ENCODE data around the gene DHRS11.

The DHRS11 gene

GRCh38 chr17:36566081-36566480 lies 25.6 kb upstream of the DHRS11 start:
- Histone ChIP-seq H3K36me3 (ENCODE audit: control insufficient read depth, insufficient read depth, low read length) (peaks cover 9% of the 10 kb centered on the region), H3K4me3 (ENCODE audit: low read length) (no peak overlapping the region), H3K27me3 (ENCODE audit: control insufficient read depth, insufficient read depth, low read length) (no peaks in the 10 kb centered on the region), H3K9ac (ENCODE audit: low read length) (no peak overlapping the region), H3K4me1 (ENCODE audit: control insufficient read depth, insufficient read depth, low read length) (no peaks in the 10 kb centered on the region), H3K9me3 (ENCODE audit: control insufficient read depth, low read length) (no peaks in the 10 kb centered on the region)

- no peaks in the 10 kb centered on the region for H3K27me3 ChIP-seq (ENCODE audit: control insufficient read depth, insufficient read depth, low read length)
- no peak overlapping the region for H3K9ac ChIP-seq (ENCODE audit: low read length)
- H3K4me1 ChIP-seq (ENCODE audit: control insufficient read depth, insufficient read depth, low read length), result no peaks in the 10 kb centered on the region
- peaks cover 6% of the 10 kb centered on the region for H3K36me3 ChIP-seq (ENCODE audit: control insufficient read depth, insufficient read depth, low read length)
- H3K9me3 ChIP-seq (ENCODE audit: control insufficient read depth, low read length), result no peaks in the 10 kb centered on the region
- no peak overlapping the region for H3K4me3 ChIP-seq (ENCODE audit: low read length)
Measured at GRCh38 chr17:36575028-36575427, 16.7 kb upstream of the DHRS11 start.

GRCh38 chr17:36576793-36577192 lies 14.9 kb upstream of the DHRS11 start:
- H3K36me3 ChIP-seq (ENCODE audit: control insufficient read depth, insufficient read depth, low read length), result peaks cover 6% of the 10 kb centered on the region
- no peaks in the 10 kb centered on the region for H3K9me3 ChIP-seq (ENCODE audit: control insufficient read depth, low read length)
- H3K9ac ChIP-seq (ENCODE audit: low read length), result no peak overlapping the region
- H3K27me3 ChIP-seq (ENCODE audit: control insufficient read depth, insufficient read depth, low read length), result no peaks in the 10 kb centered on the region
- no peak overlapping the region for H3K4me3 ChIP-seq (ENCODE audit: low read length)
- H3K4me1 ChIP-seq (ENCODE audit: control insufficient read depth, insufficient read depth, low read length), result no peaks in the 10 kb centered on the region

- Histone ChIP-seq H3K36me3 (ENCODE audit: control insufficient read depth, insufficient read depth, low read length) (peaks cover 6% of the 10 kb centered on the region), H3K9ac (ENCODE audit: low read length) (no peak overlapping the region)
Measured at GRCh38 chr17:36578671-36579070, 13.0 kb upstream of the DHRS11 start.

GRCh38 chr17:36583787-36584186 lies 7.9 kb upstream of the DHRS11 start:
- Histone ChIP-seq H3K9me3 (ENCODE audit: control insufficient read depth, low read length) (no peaks in the 10 kb centered on the region), H3K9ac (ENCODE audit: low read length) (no peak overlapping the region), H3K4me3 (ENCODE audit: low read length) (no peak overlapping the region), H3K4me1 (ENCODE audit: control insufficient read depth, insufficient read depth, low read length) (no peaks in the 10 kb centered on the region), H3K27me3 (ENCODE audit: control insufficient read depth, insufficient read depth, low read length) (no peaks in the 10 kb centered on the region), H3K36me3 (ENCODE audit: control insufficient read depth, insufficient read depth, low read length) (peaks cover 6% of the 10 kb centered on the region)

More at GRCh38 chr17:36578671-36579070, 13.0 kb upstream of the DHRS11 start:
- no peaks in the 10 kb centered on the region for H3K27me3 ChIP-seq (ENCODE audit: control insufficient read depth, insufficient read depth, low read length)
- H3K4me1 ChIP-seq (ENCODE audit: control insufficient read depth, insufficient read depth, low read length), result no peaks in the 10 kb centered on the region
- no peak overlapping the region for H3K4me3 ChIP-seq (ENCODE audit: low read length)
- no peaks in the 10 kb centered on the region for H3K9me3 ChIP-seq (ENCODE audit: control insufficient read depth, low read length)

- Histone ChIP-seq H3K4me1 (ENCODE audit: control insufficient read depth, insufficient read depth, low read length) (peaks cover 4% of the 10 kb centered on the region), H3K27me3 (ENCODE audit: control insufficient read depth, insufficient read depth, low read length) (no peaks in the 10 kb centered on the region), H3K9me3 (ENCODE audit: control insufficient read depth, low read length) (no peaks in the 10 kb centered on the region), H3K9ac (ENCODE audit: low read length) (no peak overlapping the region), H3K36me3 (ENCODE audit: control insufficient read depth, insufficient read depth, low read length) (no peaks in the 10 kb centered on the region), H3K4me3 (ENCODE audit: low read length) (no peak overlapping the region)
Measured at GRCh38 chr17:36586138-36586537, 5.5 kb upstream of the DHRS11 start.

GRCh38 chr17:36590082-36590481 lies 1.6 kb upstream of the DHRS11 start:
- Histone ChIP-seq H3K27me3 (ENCODE audit: control insufficient read depth, insufficient read depth, low read length) (no peaks in the 10 kb centered on the region), H3K9me3 (ENCODE audit: control insufficient read depth, low read length) (no peaks in the 10 kb centered on the region), H3K4me3 (ENCODE audit: low read length) (no peak overlapping the region), H3K9ac (ENCODE audit: low read length) (no peak overlapping the region), H3K36me3 (ENCODE audit: control insufficient read depth, insufficient read depth, low read length) (no peaks in the 10 kb centered on the region), H3K4me1 (ENCODE audit: control insufficient read depth, insufficient read depth, low read length) (peaks cover 28% of the 10 kb centered on the region)

GRCh38 chr17:36592316-36592715 lies 637 bp downstream of the DHRS11 start:
- H3K36me3 ChIP-seq (ENCODE audit: control insufficient read depth, insufficient read depth, low read length), result no peaks in the 10 kb centered on the region
- H3K27me3 ChIP-seq (ENCODE audit: control insufficient read depth, insufficient read depth, low read length), result no peaks in the 10 kb centered on the region
- peak overlapping the region; percentile 67 for H3K9ac ChIP-seq (ENCODE audit: low read length)
- peaks cover 39% of the 10 kb centered on the region for H3K4me1 ChIP-seq (ENCODE audit: control insufficient read depth, insufficient read depth, low read length)
- H3K9me3 ChIP-seq (ENCODE audit: control insufficient read depth, low read length), result no peaks in the 10 kb centered on the region
- peak overlapping the region; percentile 48 for H3K4me3 ChIP-seq (ENCODE audit: low read length)

- H3K27me3 ChIP-seq (ENCODE audit: control insufficient read depth, insufficient read depth, low read length), result no peaks in the 10 kb centered on the region
- H3K9me3 ChIP-seq (ENCODE audit: control insufficient read depth, low read length), result no peaks in the 10 kb centered on the region
- H3K4me1 ChIP-seq (ENCODE audit: control insufficient read depth, insufficient read depth, low read length), result peaks cover 44% of the 10 kb centered on the region
- H3K9ac ChIP-seq (ENCODE audit: low read length), result peak overlapping the region; percentile 67
- H3K4me3 ChIP-seq (ENCODE audit: low read length), result peak overlapping the region; percentile 48
- no peaks in the 10 kb centered on the region for H3K36me3 ChIP-seq (ENCODE audit: control insufficient read depth, insufficient read depth, low read length)
Measured at GRCh38 chr17:36592716-36593321, 1.1 kb downstream of the DHRS11 start.

GRCh38 chr17:36593656-36594316 lies 2.1 kb downstream of the DHRS11 start:
- Histone ChIP-seq H3K4me1 (ENCODE audit: control insufficient read depth, insufficient read depth, low read length) (peaks cover 45% of the 10 kb centered on the region), H3K36me3 (ENCODE audit: control insufficient read depth, insufficient read depth, low read length) (no peaks in the 10 kb centered on the region), H3K9ac (ENCODE audit: low read length) (no peak overlapping the region), H3K9me3 (ENCODE audit: control insufficient read depth, low read length) (no peaks in the 10 kb centered on the region), H3K4me3 (ENCODE audit: low read length) (no peak overlapping the region), H3K27me3 (ENCODE audit: control insufficient read depth, insufficient read depth, low read length) (no peaks in the 10 kb centered on the region)

- no peaks in the 10 kb centered on the region for H3K27me3 ChIP-seq (ENCODE audit: control insufficient read depth, insufficient read depth, low read length)
- H3K4me3 ChIP-seq (ENCODE audit: low read length), result no peak overlapping the region
- no peak overlapping the region for H3K9ac ChIP-seq (ENCODE audit: low read length)
- peaks cover 45% of the 10 kb centered on the region for H3K4me1 ChIP-seq (ENCODE audit: control insufficient read depth, insufficient read depth, low read length)
- H3K36me3 ChIP-seq (ENCODE audit: control insufficient read depth, insufficient read depth, low read length), result no peaks in the 10 kb centered on the region
- no peaks in the 10 kb centered on the region for H3K9me3 ChIP-seq (ENCODE audit: control insufficient read depth, low read length)
Measured at GRCh38 chr17:36594626-36595401, 3.1 kb downstream of the DHRS11 start.

- H3K4me3 ChIP-seq (ENCODE audit: low read length), result no peak overlapping the region
- no peaks in the 10 kb centered on the region for H3K36me3 ChIP-seq (ENCODE audit: control insufficient read depth, insufficient read depth, low read length)
- H3K9ac ChIP-seq (ENCODE audit: low read length), result no peak overlapping the region
- no peaks in the 10 kb centered on the region for H3K9me3 ChIP-seq (ENCODE audit: control insufficient read depth, low read length)
- peaks cover 49% of the 10 kb centered on the region for H3K4me1 ChIP-seq (ENCODE audit: control insufficient read depth, insufficient read depth, low read length)
- H3K27me3 ChIP-seq (ENCODE audit: control insufficient read depth, insufficient read depth, low read length), result no peaks in the 10 kb centered on the region
Measured at GRCh38 chr17:36597226-36597625, 5.5 kb downstream of the DHRS11 start.

All from mucosa of stomach (tissue), 1 donor.